Endothelial cell of umbilical vein (primary cell): ENCODE results near the gene COLQ.

Experiments
- CTCF ChIP-seq, 2 donors: IDR thresholded peaks; 1 replicate in 1 of 2; 2 replicates in 1 of 2; pipeline ENCODE4 v1.5.1; 2011; ENCODE audit warnings: low read length in 2 of 2, mild to moderate bottlenecking in 2 of 2, moderate library complexity in 2 of 2, control low read depth in 1 of 2, inconsistent platforms in 1 of 2, low read depth in 1 of 2; ENCODE audit not compliant: insufficient read depth in 1 of 2; ENCODE audit errors: extremely low read depth in 1 of 2
- EZH2 ChIP-seq: IDR thresholded peaks from 2 replicates; pipeline ENCODE4 v1.6.1; 2012; ENCODE audit warnings: borderline replicate concordance, low read depth, mild to moderate bottlenecking, moderate library complexity, low read length, inconsistent platforms; ENCODE audit not compliant: severe bottlenecking
- MYC ChIP-seq: IDR thresholded peaks from one replicate; pipeline ENCODE4 v1.6.1; 2011; ENCODE audit warnings: mild to moderate bottlenecking, low read depth, low read length
- POLR2A ChIP-seq: IDR thresholded peaks from 2 replicates; pipeline ENCODE4 v1.6.1; 2012; ENCODE audit warnings: low read depth, mild to moderate bottlenecking, control low read depth, low read length
- POLR2AphosphoS5 ChIP-seq: IDR thresholded peaks from 2 replicates; pipeline ENCODE4 v1.6.1; 2012; ENCODE audit warnings: low read depth, mild to moderate bottlenecking, control low read depth, low read length, moderate library complexity; ENCODE audit not compliant: insufficient read depth
- TF ChIP-seq, protein P1 (sequence below): IDR thresholded peaks from 2 replicates; pipeline ENCODE4 v1.6.1; 2011; ENCODE audit not compliant: insufficient read depth, insufficient read length

- TF ChIP-seq POLR2A (no peak), CTCF (IDR thresholded peaks at IDR 0.05; ENCODE audit: extremely low read depth in 1 of 2, insufficient read depth in 1 of 2, low read depth in 1 of 2, low read length in 2 of 2) (no peak), POLR2AphosphoS5 (no peak), EZH2 (no peak), MYC (no peak)
- TF ChIP-seq, protein P1, sequence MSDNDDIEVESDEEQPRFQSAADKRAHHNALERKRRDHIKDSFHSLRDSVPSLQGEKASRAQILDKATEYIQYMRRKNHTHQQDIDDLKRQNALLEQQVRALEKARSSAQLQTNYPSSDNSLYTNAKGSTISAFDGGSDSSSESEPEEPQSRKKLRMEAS, result no peak
Measured at GRCh38 chr3:15471861-15472260, 49.6 kb downstream of the COLQ start.
